SIG-M5 treated with dmso at 0.1 percent for 504 hours (cell line): ENCODE data around the gene MIOS.
"Not testable (repeated sequence)": the region's sequence is repeated elsewhere in the genome, so short reads cannot be mapped to it uniquely, and the experiment has no call there.

Source experiments
- DNase-seq: peaks from one replicate; lab custom pipeline; 2025; ENCODE audit not compliant: unreplicated experiment; lab: John Stamatoyannopoulos, UW

Gene MIOS

DNA sequence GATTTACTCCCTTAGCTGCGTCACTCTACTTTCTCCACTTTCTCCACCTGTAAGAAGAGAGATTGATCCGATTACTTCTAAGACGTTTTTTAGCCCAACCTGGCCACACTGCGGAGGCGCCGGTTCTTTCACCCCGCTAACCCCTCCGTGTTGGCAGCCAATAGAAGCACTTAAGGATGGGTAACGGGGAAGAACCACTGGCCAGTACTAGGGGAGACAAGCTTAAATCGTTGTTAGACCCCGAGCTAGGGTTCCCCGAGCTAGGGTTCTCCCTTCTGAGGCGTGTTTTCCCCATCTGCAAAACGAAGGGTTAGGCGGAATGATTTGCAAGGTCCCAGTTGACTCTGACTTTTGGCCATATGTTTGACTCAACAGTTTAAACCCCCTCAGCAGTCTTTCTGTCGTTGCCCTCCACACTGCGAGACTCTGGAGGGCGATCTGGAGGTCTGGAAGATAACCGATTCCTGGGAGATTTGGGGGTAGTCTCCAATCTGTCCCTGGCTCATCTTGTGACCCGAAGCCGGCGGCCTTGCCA is 74.5 kb downstream of the MIOS start:
- no peak for DNase-seq

DNA sequence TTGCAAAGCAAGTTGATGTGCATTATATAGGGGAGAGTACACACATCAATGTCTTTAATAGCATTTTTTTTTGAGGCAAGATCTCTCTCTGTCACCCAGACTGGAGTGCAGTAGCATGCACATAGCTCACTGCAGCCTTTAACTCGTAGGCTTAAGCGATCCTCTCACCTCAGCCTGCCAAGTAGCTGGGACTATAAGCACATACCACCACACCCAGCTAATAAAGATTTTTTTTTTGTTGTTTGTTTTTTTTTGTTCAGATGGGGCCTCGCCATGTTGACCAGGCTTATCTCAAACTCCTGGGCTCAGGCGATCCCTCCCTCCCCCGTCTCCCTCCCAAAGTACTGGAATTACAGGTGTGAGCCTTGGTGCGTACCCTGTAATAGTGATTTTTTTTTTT is 75.4 kb downstream of the MIOS start:
- DNase-seq = no peak

DNA sequence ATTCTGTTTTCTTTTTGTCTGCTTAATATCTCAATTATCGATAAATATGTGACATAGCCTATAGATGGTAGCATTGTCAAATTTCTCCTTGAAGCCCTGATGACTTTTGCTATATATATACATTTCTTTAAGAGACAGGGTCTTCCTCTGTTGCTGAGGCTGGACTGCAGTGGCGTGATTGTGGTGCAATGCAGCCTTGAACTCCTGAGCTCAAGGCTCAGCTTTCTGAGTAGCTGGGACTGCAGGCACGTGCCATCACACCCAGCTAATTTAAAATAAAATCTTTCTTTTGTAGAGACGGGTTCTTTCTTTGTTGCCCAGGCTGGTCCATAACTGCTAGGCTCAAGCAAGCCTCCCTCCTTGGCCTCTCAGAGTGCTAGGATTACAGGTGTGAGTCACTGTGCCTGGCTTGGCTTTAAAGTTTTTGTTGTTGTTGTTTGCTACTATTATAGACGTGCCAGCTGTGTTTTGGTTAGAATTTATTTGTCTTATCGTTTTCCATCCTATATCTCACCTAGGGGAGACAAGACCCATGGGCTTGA is 80.9 kb downstream of the MIOS start:
- DNase-seq = no peak

DNA sequence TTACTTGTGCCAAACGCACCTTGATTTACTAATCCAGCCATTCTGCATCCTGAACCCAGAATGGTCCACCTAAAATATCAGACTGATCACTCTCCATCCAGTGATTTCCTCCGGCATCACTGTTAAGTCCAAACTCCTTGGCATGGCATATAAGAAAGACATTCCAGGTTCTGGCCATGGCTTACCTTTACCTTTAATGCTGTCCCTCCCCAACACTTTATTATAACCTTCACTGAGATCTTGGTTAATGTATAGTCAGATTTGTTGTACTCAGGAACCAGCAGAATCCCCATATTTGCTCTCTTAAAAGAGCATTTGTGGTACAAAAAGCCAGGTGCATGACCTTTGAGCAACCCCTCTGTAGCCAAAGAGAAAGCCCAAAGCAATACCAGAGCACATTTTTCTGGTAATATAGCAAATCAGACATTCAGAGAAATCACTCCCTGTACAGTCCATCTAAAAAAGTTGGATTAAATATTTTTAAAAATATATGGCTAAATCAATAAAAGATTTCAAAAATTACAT is 84.1 kb downstream of the MIOS start:
- DNase-seq = no peak

DNA sequence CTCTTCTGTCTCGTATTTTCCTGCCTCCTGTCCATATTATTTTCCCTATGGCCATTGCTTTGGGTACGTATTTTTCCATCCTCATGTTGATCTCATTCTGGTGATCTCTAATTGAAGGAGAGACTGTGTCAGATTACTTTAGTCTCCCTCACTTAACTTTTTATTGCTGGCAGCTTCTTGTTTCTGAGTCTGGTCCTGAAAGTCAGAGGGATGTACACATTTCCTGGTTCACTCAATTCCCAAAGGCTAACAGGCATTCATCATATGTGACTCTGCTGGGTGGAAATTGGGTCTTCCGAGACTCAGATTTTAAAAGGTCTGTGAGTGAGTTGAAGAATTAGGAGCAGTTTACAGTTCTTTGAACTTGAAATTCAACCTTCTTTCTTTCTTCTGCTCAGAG is 84.8 kb downstream of the MIOS start:
- no peak for DNase-seq

DNA sequence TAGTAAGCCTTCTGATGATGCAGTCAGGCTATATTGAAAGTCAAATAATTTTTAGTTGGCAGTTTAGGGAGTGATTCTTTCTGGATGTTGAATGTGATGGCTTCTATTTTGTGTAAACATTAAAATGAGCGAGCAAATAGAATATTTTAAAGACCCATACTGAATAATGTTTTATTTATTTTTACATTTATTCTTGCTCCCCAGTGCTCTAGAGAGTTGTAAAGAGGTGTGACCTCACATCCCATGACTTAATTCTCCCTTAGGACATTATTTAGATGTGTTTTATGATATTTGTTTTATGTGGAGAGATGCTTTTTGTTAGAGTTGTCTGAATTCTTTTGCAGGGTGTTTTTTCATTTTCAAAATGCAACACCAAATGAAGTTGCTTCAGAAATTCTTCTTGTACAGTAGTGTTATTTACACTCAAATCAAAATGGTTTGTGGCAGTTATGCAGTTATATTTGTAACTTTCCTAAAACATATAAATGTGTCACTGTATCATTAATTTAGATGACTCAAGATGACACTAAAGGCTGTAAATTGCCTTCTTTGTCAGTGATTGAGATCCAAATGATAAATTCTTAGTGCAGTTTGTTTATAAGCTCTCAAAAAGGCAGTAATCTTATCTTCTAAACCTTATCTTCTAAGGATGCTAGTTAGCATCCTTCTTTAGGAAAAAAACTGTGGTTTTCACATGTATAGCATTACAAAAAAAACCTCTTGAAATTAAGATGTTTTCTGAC is 86.3 kb downstream of the MIOS start:
- DNase-seq = no peak

DNA sequence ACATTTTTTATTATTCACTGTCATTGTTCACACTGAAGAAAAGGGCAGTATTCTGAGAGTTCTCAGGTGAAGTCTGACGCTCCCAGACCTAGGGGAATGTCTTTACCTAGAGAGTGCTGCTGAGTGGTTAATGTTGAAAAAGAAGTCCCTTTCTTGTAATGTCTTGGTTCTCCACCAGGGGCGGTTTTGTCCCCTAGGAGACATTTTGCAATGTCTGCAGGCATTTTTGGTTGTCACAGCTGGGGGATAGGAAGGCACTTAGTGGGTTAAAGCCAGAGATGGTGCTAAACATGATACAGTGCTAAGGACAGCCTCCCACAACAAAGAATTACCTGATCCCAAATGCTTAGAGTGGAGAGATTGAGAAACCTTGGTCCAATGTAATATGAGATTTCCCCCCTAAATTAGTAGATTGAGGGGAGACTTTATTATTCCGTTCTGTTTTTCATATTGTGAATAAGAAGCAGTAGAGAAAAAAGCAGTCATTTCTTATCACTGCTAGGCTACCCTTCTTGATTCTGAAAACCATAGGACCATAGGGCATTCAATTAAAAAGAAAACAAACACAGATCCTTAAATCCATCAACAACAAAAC is 87.0 kb downstream of the MIOS start:
- DNase-seq = peak; percentile 30

DNA sequence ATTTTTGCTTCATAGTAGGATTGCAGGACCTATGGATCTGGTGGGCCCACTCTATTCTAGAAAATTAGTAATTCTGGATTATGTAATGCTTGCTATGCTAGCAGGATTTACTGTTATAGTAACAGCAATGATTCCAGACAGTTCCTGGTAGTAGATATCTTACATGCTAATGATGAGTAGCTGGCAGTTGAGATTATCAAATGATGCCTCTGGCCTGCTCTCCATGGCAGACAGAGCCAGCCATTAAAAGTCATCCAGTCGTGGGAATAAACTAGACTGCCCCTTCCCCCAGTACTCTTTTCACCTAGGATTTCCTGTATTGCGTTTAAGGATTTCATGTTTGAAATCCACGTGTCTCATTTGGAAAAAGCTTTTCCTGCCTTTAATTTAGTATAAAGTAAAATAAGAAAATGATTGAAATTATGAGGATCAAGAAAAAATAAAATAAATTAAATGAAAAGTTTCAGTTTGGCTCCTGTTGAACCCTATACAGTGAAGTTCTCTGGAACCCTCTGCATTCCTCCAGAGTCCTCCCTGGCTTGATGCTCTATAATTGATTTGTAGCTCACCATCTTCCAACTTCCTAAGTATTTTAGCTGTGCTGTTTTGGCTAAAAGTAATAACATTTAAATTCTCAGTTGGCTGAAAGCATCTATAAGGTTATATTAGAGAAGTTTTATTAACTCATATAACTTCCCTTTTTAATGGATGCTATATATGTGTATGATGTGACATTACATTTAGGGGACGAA is 88.5 kb downstream of the MIOS start:
- DNase-seq = no peak

DNA sequence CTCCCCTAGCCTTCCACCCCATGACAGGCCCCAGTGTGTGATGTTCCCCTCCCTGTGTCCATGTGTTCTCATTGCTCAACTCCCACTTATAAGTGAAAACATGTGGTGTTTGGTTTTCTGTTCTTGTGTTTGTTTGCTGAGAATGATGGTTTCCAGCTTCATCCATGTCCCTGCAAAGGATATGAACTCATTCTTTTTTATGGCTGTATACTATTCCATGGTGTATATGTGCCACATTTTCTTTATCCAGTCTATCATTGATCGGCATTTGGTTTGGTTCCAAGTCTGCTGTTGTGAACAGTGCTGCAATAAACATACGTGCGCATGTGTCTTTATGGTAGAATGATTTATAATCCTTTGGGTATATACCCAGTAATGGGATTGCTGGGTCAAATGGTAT is 89.8 kb downstream of the MIOS start:
- DNase-seq = not testable (repeated sequence)
